GM19328 (cell line): ENCODE data around the gene OTULIN.

ENCODE experiments used
- ATAC-seq: cut with Tn5 transposase; IDR thresholded peaks from one replicate; pipeline ENCODE4 v1.9.1; 2021; ENCODE audit warnings: mild to moderate bottlenecking, moderate library complexity; ENCODE audit not compliant: unreplicated experiment

OTULIN gene

DNA sequence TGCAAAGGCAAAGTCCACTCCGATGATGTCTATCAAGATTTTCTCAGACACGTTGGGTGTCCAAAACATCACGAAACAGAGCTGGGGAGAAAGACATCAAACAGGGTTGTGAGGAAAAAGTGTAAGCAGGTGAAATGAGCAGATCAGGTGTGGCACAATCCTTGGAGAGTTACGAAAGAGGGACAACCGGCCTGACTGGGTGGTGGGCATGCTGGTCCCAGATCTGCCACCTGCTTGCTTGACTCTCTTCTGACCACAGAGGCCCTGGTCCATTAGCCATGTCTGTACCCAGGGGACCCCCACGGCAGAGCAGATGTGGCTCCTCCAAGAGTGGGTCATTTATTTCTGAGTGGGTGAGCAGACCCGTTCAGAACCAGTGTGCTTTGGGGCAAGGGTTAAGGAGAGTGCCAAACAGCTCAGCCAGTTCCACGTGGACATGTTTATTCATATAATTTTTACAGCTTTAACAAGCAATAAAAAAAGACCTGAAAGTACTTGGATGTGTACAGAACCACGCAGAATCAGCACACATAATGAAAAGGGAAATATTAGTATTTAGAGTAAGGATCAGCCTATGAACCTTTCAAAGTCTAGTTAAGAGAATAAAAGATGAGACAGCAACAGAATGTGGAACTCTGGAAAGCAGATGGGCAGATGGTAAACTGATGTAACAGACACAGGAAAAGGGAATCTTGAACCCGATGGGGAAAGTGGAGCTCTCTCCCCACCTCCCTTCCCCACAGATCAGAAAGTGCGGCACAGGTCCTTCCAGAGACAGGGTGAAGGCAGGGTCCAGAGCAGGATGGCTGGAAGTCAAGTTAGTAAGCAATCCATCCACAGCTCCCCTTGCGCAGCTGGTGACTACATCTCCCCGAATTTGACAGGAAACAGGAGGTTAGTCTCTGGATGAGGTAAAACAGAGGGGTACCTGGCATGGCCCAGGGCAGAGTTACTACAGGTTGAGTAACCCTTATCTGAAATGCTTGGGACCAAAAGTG lies 52.5 kb downstream of the OTULIN start:
- ATAC-seq: no peak

DNA sequence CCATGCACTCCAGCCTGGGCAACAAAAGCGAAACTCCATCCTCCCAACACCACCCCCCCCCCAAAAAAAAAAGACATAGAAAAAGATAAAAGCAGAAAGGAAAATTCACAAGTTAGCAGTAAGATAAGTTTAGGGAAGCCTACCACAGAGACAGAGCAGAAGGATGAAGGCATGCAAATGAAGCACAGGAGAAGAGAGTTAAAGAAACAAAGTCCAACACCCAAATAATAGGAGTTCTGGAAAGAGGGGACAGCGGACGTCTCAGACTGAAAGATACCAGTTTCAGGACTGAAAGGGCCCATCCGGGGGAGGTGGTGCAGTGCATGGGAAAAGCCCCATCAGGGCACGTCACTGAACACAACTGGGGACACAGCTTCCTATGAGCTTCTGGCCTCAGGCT lies 54.3 kb downstream of the OTULIN start:
- ATAC-seq: no peak

DNA sequence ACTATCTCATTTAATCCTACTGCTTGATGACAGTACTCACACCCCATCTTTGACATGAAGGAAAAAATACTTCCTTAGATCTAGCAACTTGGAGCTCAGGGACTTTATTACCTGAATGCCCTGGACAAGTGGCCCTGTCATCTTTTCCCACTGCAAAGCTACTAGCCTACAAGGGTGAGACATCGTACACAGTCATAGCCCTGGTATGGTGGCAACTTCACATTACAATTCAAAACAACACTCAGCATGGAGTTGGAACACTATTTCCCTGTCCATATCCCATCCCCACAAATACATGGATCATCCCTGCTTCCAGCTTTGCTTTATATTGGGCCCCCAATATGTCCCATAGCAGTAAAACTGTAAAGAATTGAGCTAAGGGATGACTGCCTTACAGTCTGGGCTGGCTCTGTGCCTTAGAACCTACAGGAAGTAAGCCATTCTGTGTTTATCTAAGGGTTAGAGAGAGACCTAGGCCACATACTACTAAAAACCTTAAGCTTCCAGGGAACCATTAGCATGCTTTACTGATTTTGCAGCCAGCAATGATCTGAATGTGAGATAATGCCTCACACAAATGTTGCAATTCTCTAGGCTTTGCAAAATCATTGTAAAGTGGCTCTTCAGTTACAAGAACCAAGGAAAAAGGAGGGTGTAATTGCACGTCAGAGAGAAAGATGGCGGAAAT lies 55.9 kb downstream of the OTULIN start:
- no peak for ATAC-seq

DNA sequence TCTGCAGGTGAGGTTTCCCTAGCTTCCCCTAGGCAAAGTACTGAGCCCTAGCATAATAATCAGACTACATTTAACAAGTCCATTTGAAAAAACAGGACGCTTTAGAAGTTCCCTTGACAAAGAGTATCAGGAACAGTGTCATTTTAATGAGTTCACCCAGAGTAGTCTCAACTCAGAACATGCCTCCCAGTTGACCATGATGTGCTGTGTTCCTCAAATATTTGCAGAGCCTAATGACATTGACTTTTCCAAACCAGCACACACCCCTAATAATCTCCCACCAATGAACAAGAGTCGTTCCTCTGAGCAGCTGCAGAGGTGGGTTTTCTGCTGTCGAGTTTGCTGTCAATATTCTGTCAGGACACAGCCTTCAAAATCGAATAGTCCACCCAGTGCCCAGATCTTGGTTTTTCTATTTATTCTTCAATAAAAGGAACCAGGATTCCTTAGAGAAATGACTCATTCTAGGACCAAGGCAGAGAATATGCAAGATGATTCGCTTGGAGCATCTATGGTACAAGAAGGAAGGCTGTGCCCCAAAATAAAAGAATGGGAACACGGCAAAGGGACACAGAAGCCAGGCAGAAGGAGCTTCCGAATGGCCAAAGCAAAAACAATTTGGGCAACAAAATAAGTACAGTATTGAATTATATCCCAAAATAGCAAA lies 57.6 kb downstream of the OTULIN start:
- no peak for ATAC-seq

DNA sequence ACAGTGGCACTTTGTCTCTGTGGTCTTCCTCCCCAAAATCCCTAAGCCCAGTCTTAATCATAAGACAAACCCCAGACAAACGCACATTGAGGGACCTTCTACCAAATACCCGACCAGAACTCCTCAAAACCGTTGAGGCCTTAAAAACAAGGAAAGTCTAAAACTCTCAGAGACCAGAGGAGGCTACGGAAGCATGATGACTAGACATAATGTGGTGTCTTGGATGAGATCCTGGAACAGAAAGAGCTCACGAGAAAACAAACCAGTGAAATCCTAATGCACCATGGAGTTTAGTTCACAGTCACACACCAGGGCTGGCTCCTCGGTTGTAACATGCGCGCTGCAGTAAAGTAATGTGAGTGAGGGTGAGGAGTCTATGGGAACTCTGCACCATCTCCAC lies 58.4 kb downstream of the OTULIN start:
- no peak for ATAC-seq

DNA sequence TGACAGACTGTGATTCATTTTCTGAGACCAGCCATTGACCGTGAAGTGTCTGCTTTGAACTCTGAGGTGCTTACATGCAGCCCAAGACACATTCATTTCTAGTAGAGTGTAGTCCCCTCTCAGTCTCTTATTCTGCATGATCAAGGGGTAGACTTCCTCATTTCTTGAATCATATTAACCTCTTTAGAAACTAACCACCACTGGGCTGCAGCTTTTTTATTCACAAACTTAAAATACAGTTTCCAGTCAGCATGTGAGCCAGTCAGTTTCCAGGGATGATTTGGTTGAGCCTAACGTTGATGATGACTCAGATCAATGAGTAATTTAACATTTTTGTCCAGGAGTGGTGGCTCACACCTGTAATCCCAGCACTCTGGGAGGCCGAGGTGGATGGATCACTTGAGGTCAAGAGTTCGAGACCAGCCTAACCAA lies 59.2 kb downstream of the OTULIN start:
- no peak for ATAC-seq

DNA sequence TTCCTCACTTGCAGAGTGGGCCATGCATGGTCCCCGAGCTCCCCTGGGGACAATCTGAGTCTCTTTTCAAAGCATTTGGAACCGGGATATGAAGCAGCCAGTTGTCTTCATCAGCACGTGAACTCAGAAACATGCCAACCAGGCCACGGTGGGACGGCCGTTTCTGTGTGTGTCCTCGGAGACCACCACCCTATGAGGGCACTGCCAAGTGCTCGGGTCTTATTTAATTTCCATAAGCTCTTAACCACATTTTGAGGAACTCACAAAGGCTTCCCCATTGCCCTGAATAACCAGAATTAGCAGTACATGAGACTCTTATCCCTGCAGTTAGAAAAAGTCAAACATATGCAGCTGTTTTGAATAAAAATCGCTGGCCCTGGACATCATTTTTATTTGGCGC lies 60.1 kb downstream of the OTULIN start:
- ATAC-seq: no peak

DNA sequence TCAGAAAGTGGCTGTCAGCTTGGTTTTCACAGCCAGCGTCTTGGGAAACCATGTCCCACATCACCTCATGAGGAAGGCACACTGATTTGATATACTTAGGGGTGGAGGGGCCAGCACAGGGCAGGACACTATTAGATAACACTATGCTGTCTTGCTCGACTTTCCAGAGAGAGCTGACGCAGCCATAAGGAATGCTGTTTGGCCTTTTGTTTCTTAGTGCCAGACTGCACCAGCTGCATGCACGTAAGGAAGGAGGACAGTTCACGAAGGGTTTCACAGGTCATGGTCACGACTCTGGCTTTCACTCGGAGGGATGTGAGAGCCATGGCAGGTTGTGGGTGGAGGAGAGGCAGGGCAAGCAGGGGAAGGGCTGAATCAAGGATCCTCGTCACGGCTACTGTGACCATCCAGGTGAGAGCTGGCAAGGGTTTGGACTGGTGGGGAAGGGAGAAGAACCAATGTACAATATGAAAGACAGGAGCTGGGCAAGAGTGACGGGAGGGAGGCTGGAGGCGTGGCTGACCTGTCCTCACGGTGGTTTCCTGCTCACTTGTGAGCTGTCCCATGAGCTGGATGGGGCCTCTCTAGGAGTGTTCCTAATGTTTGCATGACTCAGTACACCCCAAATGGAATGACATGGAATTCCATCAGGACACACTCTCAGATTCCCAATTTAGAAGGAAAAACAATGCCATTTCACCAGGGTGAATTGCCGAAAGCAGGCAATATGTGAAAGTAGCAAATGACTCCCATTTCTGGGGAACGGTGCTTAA lies 61.7 kb downstream of the OTULIN start:
- no peak for ATAC-seq

DNA sequence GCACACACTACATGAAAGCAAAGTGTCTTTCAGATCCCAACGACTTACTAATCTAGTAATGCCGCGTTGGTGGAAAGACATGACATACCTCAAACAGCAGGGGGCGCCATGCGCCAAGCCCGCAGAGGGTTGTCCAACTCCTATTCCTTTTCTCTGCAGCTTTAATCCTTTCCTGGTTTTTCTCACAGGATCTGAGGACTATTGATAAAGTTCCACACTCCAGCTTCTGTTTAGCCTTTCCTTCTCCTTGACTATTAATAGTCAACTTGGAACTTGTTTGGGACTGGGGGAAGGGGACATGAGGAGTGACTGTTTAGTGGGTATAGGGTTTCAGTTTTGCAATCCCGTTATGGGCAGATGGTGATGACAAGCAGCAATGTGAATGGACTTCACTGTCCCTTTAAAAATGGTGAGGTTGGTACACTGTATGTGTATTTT lies 62.9 kb downstream of the OTULIN start:
- ATAC-seq: no peak

DNA sequence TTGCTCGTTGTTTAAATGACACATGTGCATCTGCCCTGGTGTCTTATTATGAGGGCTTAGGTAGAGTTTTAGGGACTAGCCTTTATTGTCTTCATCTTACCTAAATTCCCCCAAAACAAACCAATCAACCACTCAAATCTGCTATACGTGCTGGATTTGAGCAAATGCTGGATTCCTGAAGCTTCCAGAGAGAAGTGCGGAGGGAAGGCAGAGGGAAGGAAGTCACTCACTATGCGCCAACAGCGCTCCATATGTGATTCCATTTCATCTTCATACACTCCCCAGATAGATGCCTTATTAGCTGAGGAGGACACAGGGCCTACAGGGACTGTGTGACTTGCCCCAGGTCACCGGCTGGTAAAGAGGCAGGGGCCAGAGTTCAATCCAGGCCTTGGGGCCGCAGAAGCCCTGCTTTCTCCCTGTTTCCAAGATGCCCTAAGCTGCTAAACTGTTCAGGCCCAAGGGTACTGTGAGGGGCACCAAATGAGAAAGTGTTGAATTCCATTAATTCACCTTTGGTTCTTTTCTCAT lies 63.5 kb downstream of the OTULIN start:
- no peak for ATAC-seq

DNA sequence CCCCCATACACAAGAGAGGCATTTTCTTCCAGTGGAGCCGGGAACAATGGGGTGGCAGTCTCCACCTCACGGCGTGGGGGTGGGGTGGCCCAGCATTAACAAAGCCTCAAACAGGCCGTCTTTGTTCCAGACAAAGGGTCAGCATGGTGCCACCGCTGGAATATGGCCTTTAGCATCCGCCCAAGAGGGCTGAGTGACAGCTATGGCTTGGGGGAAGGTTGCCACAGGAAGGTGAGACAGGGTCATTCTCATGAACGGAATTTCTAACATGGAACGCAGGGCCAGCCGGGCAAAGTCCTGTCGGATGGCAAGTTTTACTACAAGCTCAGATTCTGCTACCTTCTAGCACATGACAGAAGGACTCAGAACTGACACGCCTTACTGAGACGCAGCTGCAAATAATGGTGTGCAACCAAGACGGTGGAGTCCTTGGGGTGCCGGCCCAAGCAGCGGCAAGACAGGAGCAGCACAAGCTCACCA lies 64.0 kb downstream of the OTULIN start:
- ATAC-seq: no peak

DNA sequence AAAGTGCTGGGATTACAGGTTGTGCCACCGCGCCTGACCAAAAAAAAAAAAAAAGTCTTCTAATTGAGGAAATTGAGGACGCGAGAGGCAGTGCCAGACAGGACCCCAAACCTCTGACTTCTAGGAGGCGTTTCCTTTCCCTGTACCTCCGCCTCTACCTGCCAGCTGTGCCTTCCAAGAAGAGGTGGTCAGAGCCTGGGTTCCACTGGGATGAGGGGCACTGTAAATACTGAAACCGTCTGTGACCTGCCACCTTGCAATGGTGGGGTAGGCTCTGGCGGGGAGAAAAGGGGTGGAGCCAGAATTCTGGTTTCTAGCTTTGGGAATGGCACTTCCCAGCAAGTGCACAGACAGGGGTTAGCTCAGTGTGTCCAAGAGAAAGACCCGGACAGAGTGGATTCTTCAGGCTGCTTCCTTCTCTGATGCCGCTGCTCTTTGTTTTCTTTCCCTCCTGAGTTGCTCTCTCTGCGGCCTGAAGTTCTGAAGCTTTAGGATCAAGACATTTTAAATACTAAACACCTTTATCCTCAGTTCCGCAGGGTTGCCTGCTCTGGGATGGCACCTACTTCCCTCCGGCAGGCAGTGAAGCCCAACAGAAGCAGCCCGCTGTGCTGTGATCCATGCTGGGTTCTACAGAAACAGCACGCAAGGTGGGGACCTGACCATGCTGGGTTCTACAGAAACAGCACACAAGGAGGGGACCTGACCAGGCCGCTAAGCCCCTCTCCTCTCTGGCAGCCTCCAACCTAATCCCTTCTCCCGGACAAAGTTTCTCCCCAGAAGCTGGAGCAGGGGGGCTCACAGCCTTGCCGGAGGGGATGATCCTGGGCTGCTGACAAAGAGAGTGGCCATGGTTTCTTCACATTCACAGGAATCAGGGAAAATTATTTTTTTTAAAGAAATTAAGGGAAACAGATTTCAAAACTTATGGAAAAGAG lies 65.2 kb downstream of the OTULIN start:
- no peak for ATAC-seq

DNA sequence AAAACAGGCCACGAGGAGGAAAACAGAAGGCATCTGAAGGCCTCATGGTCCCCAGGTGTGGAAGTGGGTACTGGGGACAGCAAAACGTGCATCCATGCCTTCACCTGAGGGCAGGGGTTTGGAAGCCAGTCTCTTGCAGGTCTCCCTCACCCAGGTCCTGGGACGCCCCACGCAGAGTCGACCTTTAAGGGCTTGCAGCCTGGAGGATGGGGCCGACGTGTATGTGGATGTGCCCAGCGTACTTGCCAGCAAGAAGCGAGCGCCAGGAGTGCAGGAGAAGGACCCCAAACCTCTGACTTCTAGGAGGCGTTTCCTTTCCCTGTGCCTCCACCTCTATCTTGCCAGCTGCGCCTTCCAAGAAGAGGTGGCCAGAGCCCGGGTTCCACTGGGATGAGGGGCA lies 65.9 kb downstream of the OTULIN start:
- no peak for ATAC-seq

DNA sequence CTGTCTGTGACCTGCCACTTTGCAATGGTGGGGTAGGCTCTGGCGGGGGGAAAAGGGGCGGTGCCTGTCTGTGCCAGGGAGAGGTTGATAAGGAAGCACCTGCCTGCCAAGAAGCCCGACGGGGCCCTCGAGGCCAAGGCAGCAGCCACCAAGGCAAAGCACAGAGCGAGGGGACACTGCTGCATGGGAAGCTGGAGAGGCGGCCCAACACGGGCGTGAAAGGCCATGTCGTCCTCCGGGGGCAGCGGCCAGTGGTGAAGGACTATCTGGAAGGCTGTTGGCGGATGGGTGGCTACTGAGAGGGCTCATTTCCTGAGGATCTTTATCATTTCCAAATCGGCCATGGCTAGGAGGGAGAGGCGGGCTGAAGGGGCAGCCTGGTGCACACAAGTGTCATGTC lies 66.4 kb downstream of the OTULIN start:
- ATAC-seq: no peak

DNA sequence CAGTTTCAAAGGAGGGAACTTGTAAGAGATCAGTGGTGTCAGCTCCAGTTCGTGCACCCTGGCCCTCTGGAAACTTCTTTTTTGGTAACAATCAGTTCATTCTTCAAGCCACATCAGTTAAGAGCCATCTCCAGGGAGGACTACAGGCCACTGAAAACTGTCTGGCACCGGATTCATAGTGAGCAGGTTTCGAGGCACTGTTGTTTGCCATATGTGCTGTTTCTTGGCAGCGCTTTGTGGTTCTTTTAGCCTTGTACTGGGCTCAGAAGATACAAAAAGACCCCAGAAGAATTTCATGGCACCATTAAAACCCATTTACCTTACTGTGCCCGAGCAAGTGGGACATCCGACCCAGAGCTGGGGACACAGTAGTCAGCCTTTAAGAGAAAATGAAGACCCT lies 68.5 kb downstream of the OTULIN start:
- no peak for ATAC-seq

DNA sequence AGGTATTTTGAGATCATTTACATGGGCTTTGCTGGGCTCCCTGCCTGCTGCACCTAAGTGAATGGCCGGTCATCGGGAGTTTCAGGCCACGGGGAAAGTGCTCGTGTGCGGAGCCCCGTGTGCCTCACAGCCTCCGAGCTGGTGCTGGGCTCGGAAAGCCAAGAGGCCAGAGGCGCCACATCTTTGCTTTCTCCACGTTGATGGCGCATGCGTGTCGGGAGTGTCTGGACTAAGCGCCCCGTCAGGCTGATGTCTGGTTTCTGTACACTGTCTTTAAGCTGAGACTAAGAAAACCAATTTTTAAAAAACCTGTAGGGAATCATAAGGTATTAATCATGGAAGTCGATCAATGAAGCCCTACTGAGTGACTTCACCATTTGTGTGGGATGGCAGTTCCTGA lies 69.1 kb downstream of the OTULIN start:
- no peak for ATAC-seq

DNA sequence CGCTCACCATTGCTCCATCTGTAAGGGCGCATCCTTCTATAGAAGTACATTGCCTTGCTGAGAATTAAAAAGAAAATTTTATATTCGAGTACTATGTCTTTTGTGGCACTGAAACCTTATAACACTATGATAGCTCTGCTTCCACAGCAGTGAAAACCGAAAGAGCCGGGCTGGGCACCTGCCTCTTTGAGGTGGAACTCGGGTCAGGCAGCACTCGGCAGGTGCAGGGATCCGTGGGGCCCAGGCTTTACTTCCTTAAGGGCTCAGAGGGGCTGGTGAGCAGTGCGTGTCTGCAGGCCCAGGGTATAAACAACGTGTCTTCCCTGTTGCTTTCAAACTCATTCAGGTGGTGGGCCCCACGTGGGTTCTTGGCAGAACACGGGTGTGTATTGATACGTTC lies 69.9 kb downstream of the OTULIN start:
- ATAC-seq: no peak

DNA sequence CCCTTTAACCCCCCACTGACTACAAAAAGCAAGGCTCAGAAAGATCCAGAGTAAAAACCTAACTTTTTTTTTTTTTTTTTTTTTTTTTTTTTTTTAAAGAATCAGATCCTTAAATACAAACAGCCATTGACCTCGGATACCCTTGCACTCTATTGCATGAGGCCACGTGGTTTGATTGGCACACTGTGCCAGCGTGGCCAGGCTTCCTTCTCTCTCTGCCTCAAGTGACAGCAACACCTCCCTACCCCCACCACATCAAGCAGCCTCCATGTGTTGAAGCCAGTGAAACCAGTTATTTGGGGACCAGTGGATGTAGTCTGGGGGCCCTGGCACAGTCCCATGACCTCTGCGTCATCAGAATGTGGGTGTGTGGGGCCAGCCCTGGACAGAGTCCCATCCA lies 71.4 kb downstream of the OTULIN start:
- ATAC-seq: no peak

DNA sequence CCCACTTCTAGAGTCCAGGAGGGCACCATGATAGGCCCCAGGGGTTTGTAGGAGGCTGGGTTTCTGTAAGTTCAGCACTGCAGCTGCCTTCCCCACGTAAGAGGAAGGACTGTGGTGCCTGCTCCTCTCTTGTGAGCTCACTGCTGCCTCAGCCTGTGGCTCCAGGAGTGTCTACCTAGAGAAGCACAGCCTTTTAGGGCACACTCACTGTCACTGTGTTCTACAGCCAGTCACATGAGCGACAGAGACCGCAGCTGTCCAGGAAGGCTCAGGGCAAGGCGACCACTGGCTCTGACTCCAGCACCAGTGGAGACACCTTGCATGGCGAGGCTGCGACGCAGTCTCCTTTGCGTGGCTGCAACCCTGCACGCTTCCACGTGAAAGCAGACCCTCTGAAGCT lies 72.8 kb downstream of the OTULIN start:
- no peak for ATAC-seq
